ENCODE results near the gene NADSYN1.

NADSYN1 gene

GRCh38 chr11:71474141-71474770 is 21.3 kb downstream of the NADSYN1 start:
- DNase-seq (ENCODE audit: low read depth) = no peak

- DNase-seq (ENCODE audit: low read depth) = no peak
Observed at GRCh38 chr11:71474771-71475483, 21.9 kb downstream of the NADSYN1 start.

- no peak for DNase-seq (ENCODE audit: low read depth)
Observed at GRCh38 chr11:71476031-71476430, 23.0 kb downstream of the NADSYN1 start.

- no peak for DNase-seq (ENCODE audit: low read depth)
Observed at GRCh38 chr11:71476926-71477640, 24.1 kb downstream of the NADSYN1 start.

- no peak for DNase-seq (ENCODE audit: low read depth)
Observed at GRCh38 chr11:71477641-71478527, 24.9 kb downstream of the NADSYN1 start.

GRCh38 chr11:71478528-71478840 is 25.5 kb downstream of the NADSYN1 start:
- no peak for DNase-seq (ENCODE audit: low read depth)

GRCh38 chr11:71481101-71481960 is 28.3 kb downstream of the NADSYN1 start:
- DNase-seq (ENCODE audit: low read depth) = no peak

- no peak for DNase-seq (ENCODE audit: low read depth)
Observed at GRCh38 chr11:71482216-71482615, 29.2 kb downstream of the NADSYN1 start.

- no peak for DNase-seq (ENCODE audit: low read depth)
Observed at GRCh38 chr11:71482746-71483364, 29.9 kb downstream of the NADSYN1 start.

GRCh38 chr11:71483692-71484091 is 30.7 kb downstream of the NADSYN1 start:
- no peak for DNase-seq (ENCODE audit: low read depth)

- no peak for DNase-seq (ENCODE audit: low read depth)
Observed at GRCh38 chr11:71484248-71485062, 31.5 kb downstream of the NADSYN1 start.

- DNase-seq (ENCODE audit: low read depth) = no peak
Observed at GRCh38 chr11:71485063-71485399, 32.0 kb downstream of the NADSYN1 start.

- DNase-seq (ENCODE audit: low read depth) = no peak
Observed at GRCh38 chr11:71485466-71485865, 32.5 kb downstream of the NADSYN1 start.

GRCh38 chr11:71486320-71486719 is 33.3 kb downstream of the NADSYN1 start:
- no peak for DNase-seq (ENCODE audit: low read depth)

GRCh38 chr11:71488681-71489270 is 35.8 kb downstream of the NADSYN1 start:
- no peak for DNase-seq (ENCODE audit: low read depth)

- no peak for DNase-seq (ENCODE audit: low read depth)
Observed at GRCh38 chr11:71489311-71490043, 36.5 kb downstream of the NADSYN1 start.

- DNase-seq (ENCODE audit: low read depth) = no peak
Observed at GRCh38 chr11:71490044-71490730, 37.2 kb downstream of the NADSYN1 start.

GRCh38 chr11:71490731-71491390 is 37.9 kb downstream of the NADSYN1 start:
- DNase-seq (ENCODE audit: low read depth) = no peak

Measured in activated gamma-delta T cell treated with anti-CD3 and anti-CD28 coated beads, Interleukin-2, amount 50 U/mL, for 16 hours (primary cell).